OCI-LY1 (cell line): ENCODE measurements around the gene CTSD.

Source experiments
- H2AFZ ChIP-seq: fragments of 200-600 bp; sonication (generic), shearing (Covaris generic); 2 replicates; pipeline ENCODE4 v1.6.0; 2014; ENCODE audit warnings: antibody characterized with exemption, mild to moderate bottlenecking, low read length
- H3F3A ChIP-seq: fragments of 200-600 bp; sonication (generic), shearing (Covaris generic); 2 replicates; pipeline ENCODE4 v1.6.0; 2014; ENCODE audit warnings: mild to moderate bottlenecking, antibody characterized with exemption, low read length, moderate library complexity; ENCODE audit not compliant: insufficient read depth
- H3K27ac ChIP-seq: fragments of 200-600 bp; sonication (generic); 2 replicates; pipeline ENCODE4 v1.5.1; 2014; ENCODE audit warnings: low read length, mixed run types, mild to moderate bottlenecking, low read depth; ENCODE audit not compliant: poor library complexity, severe bottlenecking
- H3K27me3 ChIP-seq: fragments of 200-600 bp; sonication (generic); 2 replicates; pipeline ENCODE4 v1.6.0; 2014; ENCODE audit warnings: antibody characterized with exemption, mild to moderate bottlenecking, low read length, moderate library complexity; ENCODE audit not compliant: insufficient read depth
- H3K36me3 ChIP-seq: fragments of 200-600 bp; sonication (generic); 2 replicates; pipeline ENCODE4 v1.6.1; 2014; ENCODE audit warnings: mild to moderate bottlenecking, antibody characterized with exemption, low read length, moderate library complexity, mixed read lengths; ENCODE audit not compliant: insufficient read depth
- H3K4me1 ChIP-seq: fragments of 200-600 bp; sonication (generic); 2 replicates; pipeline ENCODE4 v1.5.1; 2014; ENCODE audit warnings: mild to moderate bottlenecking, low read length, moderate library complexity; ENCODE audit not compliant: insufficient read depth, severe bottlenecking
- H3K4me2 ChIP-seq: fragments of 200-600 bp; sonication (generic), shearing (Covaris generic); 2 replicates; pipeline ENCODE4 v1.6.1; 2014; ENCODE audit warnings: low read length
- H3K4me3 ChIP-seq: fragments of 200-600 bp; sonication (generic); 2 replicates; pipeline ENCODE4 v1.5.1; 2014; ENCODE audit warnings: low read length, low read depth, mild to moderate bottlenecking, mixed read lengths; ENCODE audit not compliant: poor library complexity, severe bottlenecking
- H3K79me2 ChIP-seq: fragments of 200-600 bp; shearing (Covaris generic); 2 replicates; pipeline ENCODE4 v1.6.1; 2016; ENCODE audit warnings: mixed run types, low read length, mixed read lengths; ENCODE audit not compliant: insufficient read depth
- H3K9ac ChIP-seq: fragments of 200-600 bp; sonication (generic), shearing (Covaris generic); 2 replicates; pipeline ENCODE4 v1.6.1; 2014; ENCODE audit warnings: mild to moderate bottlenecking, low read length, mixed read lengths
- H3K9me2 ChIP-seq: fragments of 200-600 bp; sonication (generic), shearing (Covaris generic); 2 replicates; pipeline ENCODE4 v1.6.1; 2014; ENCODE audit warnings: low read depth, mild to moderate bottlenecking, low read length, mixed read lengths
- H3K9me3 ChIP-seq: fragments of 200-600 bp; shearing (Covaris generic); 2 replicates; pipeline ENCODE4 v1.6.1; 2014; ENCODE audit warnings: low read length, mixed read lengths
- H4K20me1 ChIP-seq: fragments of 200-600 bp; sonication (generic), shearing (Covaris generic); 2 replicates; pipeline ENCODE4 v1.6.0; 2016; ENCODE audit warnings: mild to moderate bottlenecking, low read length; ENCODE audit not compliant: insufficient read depth
- CTCF ChIP-seq: fragments of 200-600 bp; sonication (generic), shearing (Covaris generic); IDR thresholded peaks from 2 replicates; pipeline ENCODE4 v1.5.1; 2017; ENCODE audit warnings: mild to moderate bottlenecking, antibody characterized with exemption, low read length, moderate library complexity, mixed read lengths
- EZH2 ChIP-seq: fragments of 200-600 bp; sonication (generic), shearing (Covaris generic); IDR thresholded peaks from 2 replicates; pipeline ENCODE4 v1.8.0; 2017; ENCODE audit warnings: borderline replicate concordance, mixed run types, mild to moderate bottlenecking, antibody characterized with exemption, low read length, moderate library complexity, mixed read lengths

Gene CTSD

GRCh38 chr11:1784761-1785650 lies 21.3 kb upstream of the CTSD start:
- no peak overlapping the region for H3K27ac ChIP-seq
- H3K4me1 ChIP-seq, result no peaks in the 10 kb centered on the region
- H3K79me2 ChIP-seq, result no peaks in the 10 kb centered on the region
- no peak overlapping the region for H3K4me3 ChIP-seq
- no peaks in the 10 kb centered on the region for H3K9me2 ChIP-seq
- H3K9ac ChIP-seq, result no peak overlapping the region
- H3F3A ChIP-seq, result no peaks in the 10 kb centered on the region
- H4K20me1 ChIP-seq, result no peaks in the 10 kb centered on the region
- no peaks in the 10 kb centered on the region for H3K9me3 ChIP-seq
- no peak overlapping the region for H3K4me2 ChIP-seq
- no peak overlapping the region for H2AFZ ChIP-seq
- no peaks in the 10 kb centered on the region; the same call in 1 of the 2 replicates for H3K27me3 ChIP-seq
- H3K36me3 ChIP-seq, result no peaks in the 10 kb centered on the region
- TF ChIP-seq EZH2, result no peak
- TF ChIP-seq CTCF, result no peak

- H3K27me3 ChIP-seq, result no peaks in the 10 kb centered on the region; the same call in 1 of the 2 replicates
- H3F3A ChIP-seq, result no peaks in the 10 kb centered on the region
- no peak for TF ChIP-seq EZH2
- no peak for TF ChIP-seq CTCF
- no peak overlapping the region for H2AFZ ChIP-seq
- H3K4me3 ChIP-seq, result no peak overlapping the region
- H3K4me2 ChIP-seq, result no peak overlapping the region
- H3K79me2 ChIP-seq, result no peaks in the 10 kb centered on the region
- no peaks in the 10 kb centered on the region for H3K36me3 ChIP-seq
- H3K9me2 ChIP-seq, result no peaks in the 10 kb centered on the region
- H3K9me3 ChIP-seq, result no peaks in the 10 kb centered on the region
- H3K4me1 ChIP-seq, result no peaks in the 10 kb centered on the region
- no peak overlapping the region for H3K9ac ChIP-seq
- H4K20me1 ChIP-seq, result no peaks in the 10 kb centered on the region
- no peak overlapping the region for H3K27ac ChIP-seq
Observed at GRCh38 chr11:1783725-1784529, 20.2 kb upstream of the CTSD start.

GRCh38 chr11:1782831-1783724 lies 19.4 kb upstream of the CTSD start:
- Histone ChIP-seq H3K4me3 (no peak overlapping the region), H3K27me3 (no peaks in the 10 kb centered on the region; the same call in 1 of the 2 replicates), H3K9me3 (no peaks in the 10 kb centered on the region), H3K4me1 (no peaks in the 10 kb centered on the region), H3K9me2 (no peaks in the 10 kb centered on the region), H4K20me1 (no peaks in the 10 kb centered on the region), H3K9ac (no peak overlapping the region), H3K4me2 (no peak overlapping the region), H3K27ac (no peak overlapping the region), H2AFZ (no peak overlapping the region), H3F3A (no peaks in the 10 kb centered on the region), H3K36me3 (no peaks in the 10 kb centered on the region), H3K79me2 (no peaks in the 10 kb centered on the region)
- TF ChIP-seq CTCF (no peak), EZH2 (no peak)
